CD14-positive monocyte (primary cell): ENCODE data around the gene XKRX. TPM values are rescaled to one million over a fixed set of nuclear protein-coding genes. Genes with fewer than 3 reads are reported as not detected.

Source experiments
- DNase-seq, 3 donors: peaks; one replicate each; pipeline ENCODE4 v3.0.0-alpha.2; 2011 to 2022
- H2AFZ ChIP-seq: 2 replicates; pipeline ENCODE4 v1.6.0; 2012; ENCODE audit warnings: mild to moderate bottlenecking, low read depth, low read length, inconsistent platforms; ENCODE audit not compliant: insufficient read depth, poor library complexity, severe bottlenecking
- H3K27ac ChIP-seq, 2 donors: 1 replicate in 1 of 2; 2 replicates in 1 of 2; pipeline ENCODE4 v1.5.1; 2012 to 2013; ENCODE audit warnings: low read length in 2 of 2, control low read depth in 1 of 2, inconsistent platforms in 1 of 2, low read depth in 1 of 2, mild to moderate bottlenecking in 1 of 2
- H3K27me3 ChIP-seq, 2 donors: one replicate each; pipeline versions ENCODE4 v1.6.0 to v1.6.1; 2011 to 2013; ENCODE audit warnings: low read length in 2 of 2; ENCODE audit not compliant: control insufficient read depth in 2 of 2, insufficient read depth in 2 of 2
- H3K36me3 ChIP-seq, 2 donors: replicated peaks in 1 of 2; 1 replicate in 1 of 2; 2 replicates in 1 of 2; pipeline versions ENCODE4 v1.5.1 to v1.6.1; 2012 to 2013; ENCODE audit warnings: low read length in 2 of 2, control low read depth in 1 of 2, inconsistent platforms in 1 of 2, mild to moderate bottlenecking in 1 of 2; ENCODE audit not compliant: insufficient read depth in 2 of 2, control insufficient read depth in 1 of 2
- H3K4me1 ChIP-seq, 2 donors: 1 replicate in 1 of 2; 2 replicates in 1 of 2; pipeline versions ENCODE4 v1.5.1 to v1.6.1; 2012 to 2013; ENCODE audit warnings: low read length in 2 of 2, control low read depth in 1 of 2, inconsistent platforms in 1 of 2, mild to moderate bottlenecking in 1 of 2, moderate library complexity in 1 of 2; ENCODE audit not compliant: insufficient read depth in 2 of 2, control insufficient read depth in 1 of 2
- H3K4me2 ChIP-seq: replicated peaks from 2 replicates; pipeline ENCODE3; 2012; ENCODE audit warnings: low read length, moderate library complexity, mild to moderate bottlenecking; ENCODE audit not compliant: poor library complexity, severe bottlenecking; ENCODE audit errors: extremely low read depth
- H3K4me3 ChIP-seq, 3 experiments: fragments of 200-600 bp in 1 of 3; sonication (generic) in 1 of 3; replicated peaks in 1 of 3; 1 replicate in 2 of 3; 2 replicates in 1 of 3; pipeline ENCODE4 v1.5.1; 2011 to 2013; ENCODE audit warnings: low read length in 3 of 3, mild to moderate bottlenecking in 3 of 3, control low read depth in 2 of 3, low read depth in 2 of 3, inconsistent platforms in 1 of 3, moderate library complexity in 1 of 3
- H3K79me2 ChIP-seq: 2 replicates; pipeline ENCODE4 v1.6.0; 2012; ENCODE audit warnings: mild to moderate bottlenecking, control low read depth, inconsistent platforms, low read length, moderate library complexity; ENCODE audit not compliant: insufficient read depth
- H3K9ac ChIP-seq: 2 replicates; pipeline ENCODE4 v1.6.0; 2017; ENCODE audit warnings: low read length, mild to moderate bottlenecking; ENCODE audit not compliant: insufficient read depth, poor library complexity, severe bottlenecking
- H3K9me3 ChIP-seq, 2 donors: replicated peaks in 1 of 2; 1 replicate in 1 of 2; 2 replicates in 1 of 2; pipeline versions ENCODE4 v1.5.1 to v1.6.1; 2012 to 2013; ENCODE audit warnings: low read length in 2 of 2, control low read depth in 1 of 2; ENCODE audit not compliant: control insufficient read depth in 1 of 2, insufficient read depth in 1 of 2
- H4K20me1 ChIP-seq: 2 replicates; pipeline ENCODE4 v1.6.0; 2012; ENCODE audit warnings: mild to moderate bottlenecking, low read length, control low read depth, moderate library complexity; ENCODE audit not compliant: insufficient read depth
- H3K27ac Mint-ChIP-seq, 7 donors: one replicate each; pipeline ENCODE4 v1.8.0; 2020; ENCODE audit warnings: mild to moderate bottlenecking in 7 of 7, mixed read lengths in 7 of 7, moderate library complexity in 6 of 7, inconsistent platforms in 2 of 7
- H3K27me3 Mint-ChIP-seq, 3 donors: one replicate each; pipeline ENCODE4 v1.8.0; 2021 to 2022; ENCODE audit warnings: low read depth in 3 of 3, mild to moderate bottlenecking in 3 of 3, mixed read lengths in 3 of 3, moderate library complexity in 3 of 3, inconsistent platforms in 1 of 3
- H3K36me3 Mint-ChIP-seq, 2 donors: one replicate each; pipeline ENCODE4 v1.8.0; 2020; ENCODE audit warnings: mixed read lengths in 2 of 2, inconsistent platforms in 1 of 2, mild to moderate bottlenecking in 1 of 2
- H3K4me1 Mint-ChIP-seq: one replicate; pipeline ENCODE4 v1.8.0; 2020; ENCODE audit warnings: mild to moderate bottlenecking, mixed read lengths
- H3K4me3 Mint-ChIP-seq, 2 donors: one replicate each; pipeline ENCODE4 v1.8.0; 2020; ENCODE audit warnings: mild to moderate bottlenecking in 2 of 2, mixed read lengths in 2 of 2, moderate library complexity in 1 of 2
- H3K9me3 Mint-ChIP-seq, 7 donors: one replicate each; pipeline ENCODE4 v1.8.0; 2020 to 2022; ENCODE audit warnings: mixed read lengths in 7 of 7, mild to moderate bottlenecking in 6 of 7, moderate library complexity in 6 of 7, inconsistent platforms in 2 of 7
- CTCF ChIP-seq: fragments of 200-600 bp; IDR thresholded peaks from one replicate; pipeline ENCODE4 v1.8.0; 2022; ENCODE audit warnings: antibody characterized with exemption, mild to moderate bottlenecking
- WGBS: methylation state at CpG from one replicate; pipeline ENCODE4 v1.1.5; 2013; ENCODE audit warnings: missing lambda C conversion rate; ENCODE audit not compliant: insufficient coverage; 5-methylcytosine and 5-hydroxymethylcytosine counted together
- intact Hi-C, 2 donors: fragments of 100-400 bp; cut with micrococcal nuclease; formaldehyde crosslinking; loops; one replicate each; pipeline versions ENCODE4 v1.15.0 to v1.15.1; 2023
- polyA plus RNA-seq, 3 donors: library from polyadenylated mRNA; depleted of rRNA in 1 of 3; unstranded in 2 of 3; stranded (reverse) in 1 of 3; fragments of 300-500 nt in 2 of 3; fragments of >200 nt in 1 of 3; fragmentation: Illumina TruSeq in 2 of 3; gene quantifications; 1 replicate in 2 of 3; 2 replicates in 1 of 3; pipeline ENCODE4 v1.2.3, GENCODE V29; 2012 to 2021

XKRX gene
- polyA plus RNA-seq, 3 donors = not detected

GRCh38 chrX:100935767-100936166 lies 7.0 kb upstream of the XKRX start:
- H3K9me3 Mint-ChIP-seq = peaks cover 4 to 20% (median 9%) of the 10 kb centered on the region in 7 donors
- Histone ChIP-seq H3K27me3 (no peaks in the 10 kb centered on the region), H3K27ac (no peak overlapping the region), H2AFZ (no peak overlapping the region), H3K4me3 (no peak overlapping the region), H3K9me3 (no peaks in the 10 kb centered on the region), H4K20me1 (no peaks in the 10 kb centered on the region), H3K9ac (no peak overlapping the region), H3K36me3 (no peaks in the 10 kb centered on the region), H3K4me2 (no peak overlapping the region), H3K79me2 (no peaks in the 10 kb centered on the region), H3K4me1 (no peaks in the 10 kb centered on the region)
- no peak for DNase-seq
- no peaks in the 10 kb centered on the region for H3K4me1 Mint-ChIP-seq
- H3K27ac Mint-ChIP-seq = no peak overlapping the region
- no peak for TF ChIP-seq CTCF
- H3K27me3 Mint-ChIP-seq = peaks cover 0 to 4% (median under 1%) of the 10 kb centered on the region in 3 donors
- no CpG with 5 or more reads among the region's 2 CpGs for WGBS
- no peaks in the 10 kb centered on the region for H3K36me3 Mint-ChIP-seq
- no peak overlapping the region for H3K4me3 Mint-ChIP-seq
- intact Hi-C loops = no loop called here

GRCh38 chrX:100931925-100932285 lies 3.2 kb upstream of the XKRX start:
- no peaks in the 10 kb centered on the region for H3K36me3 ChIP-seq
- H3K79me2 ChIP-seq = no peaks in the 10 kb centered on the region
- Mint-ChIP-seq H3K4me1 (peaks cover 5% of the 10 kb centered on the region), H3K9me3 (peaks cover 4 to 31% (median 10%) of the 10 kb centered on the region in 7 donors), H3K27me3 (peaks cover 27 to 28% (median 28%) of the 10 kb centered on the region in 3 donors), H3K4me3 (no peak overlapping the region), H3K36me3 (no peaks in the 10 kb centered on the region), H3K27ac (no peak overlapping the region)
- no peak for TF ChIP-seq CTCF
- no peak for DNase-seq
- no peak overlapping the region for H3K4me2 ChIP-seq
- intact Hi-C loops = no loop called here
- H3K4me3 ChIP-seq = no peak overlapping the region
- H3K27me3 ChIP-seq = peaks cover 5 to 26% of the 10 kb centered on the region in 2 donors
- no peaks in the 10 kb centered on the region for H3K4me1 ChIP-seq
- H2AFZ ChIP-seq = no peak overlapping the region
- H3K9ac ChIP-seq = no peak overlapping the region
- no peaks in the 10 kb centered on the region for H4K20me1 ChIP-seq
- H3K27ac ChIP-seq = no peak overlapping the region
- no CpG with 5 or more reads among the region's 3 CpGs for WGBS
- no peaks in the 10 kb centered on the region for H3K9me3 ChIP-seq
